Measurements from ENCODE around the gene SOX8.

Gene SOX8

DNA sequence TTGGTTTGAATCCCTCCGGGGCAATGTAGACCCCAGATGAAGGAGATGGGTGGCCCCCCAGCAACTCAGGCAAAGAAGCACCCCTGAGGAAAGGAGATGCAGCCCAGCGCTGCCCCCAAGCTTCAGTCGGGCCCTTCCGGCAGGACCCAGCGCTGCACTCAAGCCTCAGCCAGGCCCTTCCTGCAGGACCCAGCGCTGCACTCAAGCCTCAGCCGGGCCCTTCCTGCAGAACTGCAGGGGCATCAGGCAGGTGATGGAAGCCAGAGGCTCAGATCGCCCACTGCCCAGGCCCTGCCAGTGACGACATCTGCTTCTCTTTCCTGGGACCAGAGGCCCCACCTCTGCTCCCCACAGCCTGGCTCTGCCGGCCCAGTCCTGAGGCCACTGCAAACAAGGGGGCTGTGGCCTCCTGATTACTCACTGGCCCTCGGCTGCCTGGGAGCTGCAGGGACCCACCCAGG lies 7.8 kb downstream of the SOX8 start:
- no peak for DNase-seq

DNA sequence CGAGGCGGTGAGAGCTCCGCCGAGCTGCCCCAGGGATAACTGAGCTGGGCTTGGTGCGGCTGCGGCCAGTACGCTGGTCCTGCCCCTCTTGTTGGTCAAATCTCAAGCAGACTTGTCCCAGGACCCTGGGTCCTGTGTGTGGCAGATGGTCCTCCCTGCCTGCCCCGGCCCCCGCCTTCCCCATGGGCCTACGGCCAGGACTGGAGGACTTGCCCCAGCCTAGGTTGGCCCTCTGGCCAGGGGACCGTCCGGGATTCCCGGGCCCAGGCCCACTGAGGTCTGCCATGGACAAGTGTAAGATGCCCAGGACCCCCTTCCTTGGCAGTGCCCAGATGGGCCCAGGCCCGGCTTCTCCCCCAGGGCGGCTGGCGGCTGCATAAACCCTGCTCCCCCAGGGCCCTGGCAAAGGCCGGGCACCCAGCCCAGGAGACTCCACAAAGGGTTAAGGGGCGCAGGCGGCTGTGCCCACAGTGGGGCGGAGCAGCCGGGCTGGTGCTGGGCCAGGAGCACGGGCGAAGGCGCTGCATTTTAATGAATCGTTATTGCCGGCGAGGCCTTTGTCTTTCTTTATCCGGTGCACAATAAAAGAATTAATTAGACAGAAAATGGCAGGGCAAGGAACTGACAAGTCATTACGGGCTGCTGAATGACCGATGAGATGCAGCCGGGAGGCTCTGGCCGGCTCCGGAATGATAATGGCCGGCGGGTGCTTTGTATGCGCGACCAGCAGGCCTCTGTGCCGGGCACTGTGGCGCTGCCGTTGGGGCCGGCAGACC lies 9.1 kb downstream of the SOX8 start:
- DNase-seq = no peak

- no peak for DNase-seq
Measured at GRCh38 chr16:991345-991744, 9.8 kb downstream of the SOX8 start.

GRCh38 chr16:991773-992172 lies 10.2 kb downstream of the SOX8 start:
- no peak for DNase-seq

- DNase-seq = no peak
Measured at GRCh38 chr16:993731-994130, 12.2 kb downstream of the SOX8 start.

GRCh38 chr16:995087-995486 lies 13.5 kb downstream of the SOX8 start:
- DNase-seq = no peak

GRCh38 chr16:995783-996182 lies 14.2 kb downstream of the SOX8 start:
- no peak for DNase-seq

GRCh38 chr16:996681-997080 lies 15.1 kb downstream of the SOX8 start:
- no peak for DNase-seq

DNA sequence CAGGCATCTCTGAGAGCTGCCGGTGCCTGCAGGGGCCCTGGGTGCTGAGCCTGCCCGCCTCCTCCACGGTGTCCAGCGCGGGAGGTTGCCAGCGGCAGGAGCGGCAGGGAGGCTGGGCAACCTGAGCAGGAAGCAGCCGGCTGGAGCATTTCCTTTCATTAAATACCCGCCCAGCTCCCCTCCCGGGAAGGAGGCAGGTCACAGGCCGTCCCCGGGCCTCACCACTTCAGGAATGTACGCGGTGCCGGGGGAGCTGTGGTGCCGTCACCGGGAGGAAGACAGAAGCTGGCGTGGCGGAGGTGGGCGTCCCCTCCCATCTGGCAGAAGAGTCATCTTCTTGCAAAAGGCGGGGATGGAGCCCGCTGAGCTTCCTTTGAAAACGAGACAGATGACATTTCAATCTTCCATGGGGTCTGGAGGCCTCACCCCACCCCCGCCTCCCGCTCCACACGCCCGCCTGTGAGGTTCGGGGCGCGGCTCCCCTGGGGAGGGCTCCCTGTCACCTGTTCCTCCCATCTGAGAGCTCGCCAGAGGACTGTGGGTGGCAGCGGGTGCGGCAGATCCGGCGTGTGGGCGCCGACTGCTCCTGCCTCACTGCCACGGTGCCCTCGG lies 16.0 kb downstream of the SOX8 start:
- DNase-seq = peak in 1 of 4 experiments; percentile 33

DNA sequence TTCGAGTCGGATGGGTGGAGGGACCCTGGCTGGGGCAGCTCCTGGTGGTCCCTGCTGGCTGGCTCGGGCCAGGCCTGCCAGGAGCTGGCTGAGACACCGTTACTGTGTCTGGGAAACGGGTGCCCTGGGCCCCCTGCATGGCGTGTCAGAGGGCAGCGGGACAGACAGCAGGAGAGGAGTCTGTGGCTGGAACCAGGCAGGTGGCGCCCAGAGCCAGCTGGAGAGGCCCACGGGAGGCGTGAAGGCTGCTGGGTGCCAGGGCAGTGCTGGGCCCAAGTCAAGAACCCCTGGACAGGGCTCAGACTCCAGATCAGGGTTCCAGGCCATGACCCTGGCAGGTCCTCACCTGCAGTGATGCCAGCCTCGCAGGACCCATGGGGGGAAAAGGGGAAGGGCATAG lies 16.6 kb downstream of the SOX8 start:
- no peak for DNase-seq

- no peak for DNase-seq
Measured at GRCh38 chr16:998615-999014, 17.0 kb downstream of the SOX8 start.

DNA sequence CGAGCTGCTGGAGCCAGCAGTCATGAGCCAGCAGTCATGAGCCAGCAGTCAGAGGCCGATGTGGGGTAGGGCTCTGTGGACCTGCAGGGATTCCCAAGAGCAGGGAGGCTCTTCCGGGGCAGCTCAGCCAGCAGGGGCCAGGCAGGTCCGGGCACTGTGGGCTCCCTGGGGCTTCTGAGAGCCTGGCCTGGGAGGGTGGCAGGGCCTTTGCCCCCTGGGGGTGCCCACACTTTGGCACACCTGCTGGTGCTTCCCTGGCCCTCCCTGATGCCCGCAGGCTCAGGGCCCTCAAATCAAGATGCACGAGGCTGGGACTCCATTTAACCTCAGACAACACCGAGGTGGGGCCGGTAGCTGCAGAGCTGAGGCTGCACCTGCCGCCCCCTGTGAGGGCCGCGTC lies 18.1 kb downstream of the SOX8 start:
- no peak for DNase-seq

- no peak for DNase-seq
Measured at GRCh38 chr16:1000608-1001007, 19.0 kb downstream of the SOX8 start.

DNA sequence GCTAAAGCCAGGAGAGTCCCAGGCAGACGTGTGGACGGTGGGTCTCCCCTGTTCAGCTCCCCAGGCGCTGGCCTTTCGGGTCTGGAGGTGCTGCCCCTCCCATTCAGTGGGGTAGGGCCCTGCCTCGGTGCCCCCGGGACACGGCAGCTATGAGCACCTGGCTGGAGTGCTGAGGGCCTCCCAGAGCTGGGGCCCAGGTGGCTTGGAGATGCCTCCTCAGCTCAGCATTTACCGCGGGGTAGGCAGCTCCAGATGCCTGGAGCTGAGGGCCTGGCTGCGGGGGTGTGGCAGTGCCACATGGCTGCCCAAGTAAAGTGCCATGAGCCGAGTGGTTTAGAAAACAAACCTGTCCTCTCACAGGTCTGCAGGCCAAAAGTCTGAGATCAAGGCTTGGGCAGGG lies 19.5 kb downstream of the SOX8 start:
- DNase-seq = no peak

GRCh38 chr16:1002399-1003166 lies 21.0 kb downstream of the SOX8 start:
- peak in 3 of 4 experiments; percentile 26 to 40 (median 32) for DNase-seq

DNA sequence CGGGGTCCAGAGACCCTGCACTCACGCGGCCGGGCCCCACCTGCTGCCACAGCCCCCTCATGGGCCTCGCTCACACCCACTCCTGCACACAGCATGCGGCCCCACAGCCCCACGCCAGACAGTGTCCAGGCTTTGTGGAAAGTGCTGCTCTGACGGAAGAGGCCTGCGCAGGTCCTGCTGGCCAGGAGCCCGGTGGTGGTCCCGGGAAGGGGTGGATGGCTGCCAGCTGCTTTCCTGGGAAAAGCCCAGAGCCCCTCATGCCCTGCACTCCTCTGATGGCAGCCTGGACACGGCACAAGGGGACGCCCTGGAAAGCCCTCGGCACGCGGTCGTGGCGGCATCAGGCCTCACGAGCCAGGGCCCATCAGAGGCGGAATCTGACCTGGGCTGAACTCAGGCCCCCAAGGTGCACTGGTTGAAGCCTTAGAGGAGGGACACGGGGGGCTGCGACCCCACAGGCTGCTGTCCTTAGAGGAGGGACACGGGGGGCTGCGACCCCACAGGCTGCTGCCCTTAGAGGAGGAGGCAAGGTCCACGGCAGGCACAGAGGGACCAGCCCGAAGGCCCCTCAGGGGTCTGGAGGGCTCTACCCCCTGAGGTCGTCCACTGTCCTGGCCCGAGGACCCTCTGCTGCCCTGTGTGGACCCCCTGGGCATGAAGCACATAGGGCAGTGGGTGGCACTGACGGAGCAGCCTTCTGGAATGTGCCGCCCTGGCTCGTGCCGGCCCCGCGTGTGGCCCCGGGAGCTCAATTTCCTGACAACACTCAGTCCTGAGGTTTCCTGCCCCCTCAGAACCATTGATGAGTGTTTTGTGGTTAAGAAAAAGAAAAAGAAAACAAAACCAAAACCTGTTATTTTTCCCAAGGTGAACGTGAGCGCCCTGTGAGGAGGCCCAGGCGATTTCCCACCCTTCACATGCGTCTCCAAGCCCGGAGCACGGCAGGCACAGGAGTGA lies 22.1 kb downstream of the SOX8 start:
- no peak for DNase-seq

GRCh38 chr16:1005286-1005685 lies 23.7 kb downstream of the SOX8 start:
- no peak for DNase-seq

DNA sequence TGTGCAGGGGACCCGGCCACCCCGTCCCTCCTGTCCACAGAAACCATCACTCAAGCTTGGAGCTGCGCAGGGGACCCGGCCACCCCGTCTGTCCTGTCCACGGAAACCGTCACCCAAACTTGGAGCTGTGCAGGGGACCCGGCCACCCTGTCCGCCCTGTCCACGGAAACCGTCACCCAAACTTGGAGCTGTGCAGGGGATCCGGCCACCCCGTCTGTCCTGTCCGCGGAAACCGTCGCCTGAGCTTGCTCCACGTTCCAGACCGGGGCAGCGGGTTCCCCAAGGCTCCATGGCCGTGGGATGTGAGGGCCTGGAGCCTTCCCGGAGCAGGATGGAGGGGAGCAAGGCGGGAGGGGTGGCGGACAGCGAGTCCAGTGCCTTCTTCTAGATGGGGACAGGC lies 25.2 kb downstream of the SOX8 start:
- DNase-seq = no peak

DNA sequence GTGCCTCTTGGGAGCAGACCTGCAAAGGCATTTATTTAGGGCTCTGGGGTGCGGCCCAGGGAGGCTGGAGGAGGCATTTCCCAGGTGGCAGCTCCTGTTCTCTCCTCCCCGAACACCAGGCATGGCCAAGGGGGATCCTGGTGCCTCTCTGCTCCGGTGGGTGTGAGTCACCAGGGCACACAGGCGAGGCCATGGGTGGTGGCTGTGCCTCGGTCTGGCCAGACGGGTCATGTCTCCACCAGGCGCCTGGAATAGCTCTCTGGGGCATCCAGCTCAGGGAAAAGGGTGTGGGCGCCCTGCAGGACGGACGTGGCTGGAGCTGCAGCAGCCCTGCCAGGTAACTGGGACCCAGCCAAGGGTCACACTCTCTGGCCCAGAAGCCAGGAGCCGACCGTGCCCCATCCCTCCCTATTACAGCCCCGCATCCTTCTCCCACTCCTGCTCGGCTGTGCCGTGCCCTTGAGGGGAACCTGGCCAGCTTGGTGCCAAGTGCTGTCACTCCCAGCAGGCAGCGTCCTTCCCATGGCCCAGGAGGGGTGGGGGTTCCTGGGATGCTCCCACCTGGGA lies 25.8 kb downstream of the SOX8 start:
- DNase-seq = no peak

DNA sequence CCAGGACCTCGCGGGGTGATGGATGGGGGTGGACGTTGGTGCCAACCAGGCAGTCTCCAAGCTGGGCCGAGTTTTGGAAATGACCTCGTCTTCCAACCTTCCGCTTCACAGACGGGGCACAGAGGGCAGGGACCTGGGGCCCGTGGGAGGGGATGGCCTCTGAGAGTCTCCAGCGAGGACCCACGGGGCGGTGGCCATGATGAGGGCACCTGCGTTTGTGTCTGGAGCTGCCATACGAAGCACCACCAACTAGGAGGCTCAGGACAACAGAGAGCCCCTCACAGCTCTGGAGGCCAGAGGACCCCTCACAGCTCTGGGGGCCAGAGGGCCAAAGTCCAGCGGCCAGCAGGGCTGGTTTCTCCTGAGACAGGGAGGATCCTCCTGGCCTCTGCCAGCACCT lies 26.5 kb downstream of the SOX8 start:
- DNase-seq = no peak

- DNase-seq = no peak
Measured at GRCh38 chr16:1009358-1010150, 28.0 kb downstream of the SOX8 start.

DNA sequence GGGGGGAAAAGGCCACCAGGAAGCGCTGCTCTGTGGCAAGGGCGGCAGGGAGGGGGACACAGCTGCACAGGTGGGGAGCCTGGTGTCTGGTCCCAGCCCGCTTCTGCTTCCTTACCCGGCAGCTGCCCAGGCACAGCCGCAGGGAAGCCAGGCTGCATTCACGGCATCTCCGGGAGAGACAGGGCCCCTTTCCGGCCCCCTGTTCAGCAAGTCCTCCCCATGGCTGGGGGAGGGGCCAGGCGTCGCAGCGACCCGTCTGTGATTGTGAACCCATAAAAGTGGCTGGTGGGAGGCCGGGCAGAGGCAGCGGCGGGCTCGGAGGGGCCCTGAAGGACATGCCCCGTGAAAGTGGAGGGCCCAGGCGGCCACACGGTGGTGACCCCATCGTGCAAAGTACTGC lies 28.7 kb downstream of the SOX8 start:
- DNase-seq = no peak

All from activated CD4-positive, CD25-positive, alpha-beta regulatory T cell (primary cell).